A673 (cell line): ENCODE measurements around the gene TRIML1. TPM values are rescaled to one million over a fixed set of nuclear protein-coding genes. Genes with fewer than 3 reads are reported as not detected.

Experiments
- BruUV-seq: library from RNA; stranded (reverse); fragments of 400-500 nt; replicated peaks from 2 replicates; lab custom pipeline; 2021; lab: Mats Ljungman, UMichigan
- CTCF ChIA-PET: fragments of 300-600 bp; sonication (Branson Sonifier 250); formaldehyde crosslinking; loops from one replicate; lab custom pipeline; 2022; ENCODE audit warnings: antibody characterized with exemption; lab: Charles Lee
- POLR2A ChIA-PET: fragments of 300-600 bp; sonication (Branson Sonifier 250); formaldehyde crosslinking; loops from one replicate; lab custom pipeline; 2022; ENCODE audit warnings: antibody characterized with exemption; ENCODE audit not compliant: low non-redundant PET; lab: Charles Lee
- DNase-seq: peaks from one replicate; pipeline ENCODE4 v3.0.0-alpha.2; 2015; ENCODE audit warnings: low spot score
- H3K27ac ChIP-seq: fragments of 200-600 bp; sonication (generic); 2 replicates; pipeline ENCODE4 v1.5.1; 2016; ENCODE audit warnings: mixed run types, low read depth, mild to moderate bottlenecking, mixed read lengths, antibody characterized with exemption, low read length; ENCODE audit not compliant: poor library complexity, severe bottlenecking
- H3K27me3 ChIP-seq: fragments of 200-600 bp; sonication (generic); replicated peaks from 2 replicates; pipeline ENCODE4 v1.6.1; 2017; ENCODE audit warnings: mixed run types, low read depth, mild to moderate bottlenecking, mixed read lengths, antibody characterized with exemption, low read length; ENCODE audit not compliant: insufficient read depth, poor library complexity
- H3K36me3 ChIP-seq: fragments of 200-600 bp; sonication (generic); 2 replicates; pipeline ENCODE4 v1.6.1; 2016; ENCODE audit warnings: mixed run types, mild to moderate bottlenecking, mixed read lengths, antibody characterized with exemption, low read length; ENCODE audit not compliant: insufficient read depth, poor library complexity, severe bottlenecking
- H3K4me1 ChIP-seq: fragments of 200-600 bp; sonication (generic); 2 replicates; pipeline ENCODE4 v1.6.1; 2017; ENCODE audit warnings: mixed run types, mild to moderate bottlenecking, mixed read lengths, antibody characterized with exemption, low read length; ENCODE audit not compliant: insufficient read depth, poor library complexity, severe bottlenecking
- H3K4me3 ChIP-seq: fragments of 200-600 bp; sonication (generic); 2 replicates; pipeline ENCODE4 v1.5.1; 2016; ENCODE audit warnings: low read depth, mixed run types, mild to moderate bottlenecking, mixed read lengths, low read length; ENCODE audit not compliant: poor library complexity, severe bottlenecking
- H3K9me3 ChIP-seq: fragments of 200-600 bp; sonication (generic); 2 replicates; pipeline ENCODE4 v1.6.1; 2016; ENCODE audit warnings: mixed run types, low read depth, mild to moderate bottlenecking, mixed read lengths, antibody characterized with exemption, low read length; ENCODE audit not compliant: poor library complexity, severe bottlenecking
- EZH2 ChIP-seq: fragments of 200-600 bp; sonication (generic); IDR thresholded peaks from 2 replicates; pipeline ENCODE4 v1.6.1; 2017; ENCODE audit warnings: borderline replicate concordance, low read depth, mild to moderate bottlenecking, mixed read lengths, antibody characterized with exemption, low read length; ENCODE audit not compliant: poor library complexity, severe bottlenecking
- intact Hi-C: fragments of 100-400 bp; cut with micrococcal nuclease; formaldehyde crosslinking; loops from one replicate; pipeline ENCODE4 v1.10.0; 2022; ENCODE audit not compliant: unreplicated experiment
- total RNA-seq: library from RNA; stranded (reverse); gene quantifications from 2 replicates; pipeline ENCODE4 v1.2.3, GENCODE V29; 2021
- TF ChIP-seq, protein P1 (sequence below): fragments of 300-800, 200-600 bp; sonication (generic); conservative IDR thresholded peaks from 2 replicates; pipeline ENCODE4 v1.5.1; 2017; ENCODE audit warnings: low read depth, mild to moderate bottlenecking, antibody characterized with exemption, low read length, moderate library complexity, mixed read lengths

TRIML1 gene
- total RNA-seq, 1 experiment from 2014 or later: not detected

GRCh38 chr4:188110741-188111471 lies 28.3 kb upstream of the TRIML1 start:
- ChIA-PET CTCF (no interaction called here), POLR2A (no interaction called here)
- no peak for DNase-seq
- Histone ChIP-seq H3K36me3 (no peaks in the 10 kb centered on the region), H3K4me1 (no peaks in the 10 kb centered on the region), H3K4me3 (no peak overlapping the region), H3K9me3 (no peaks in the 10 kb centered on the region), H3K27me3 (no peaks in the 10 kb centered on the region), H3K27ac (no peak overlapping the region)
- no peak for TF ChIP-seq EZH2
- TF ChIP-seq, protein P1, sequence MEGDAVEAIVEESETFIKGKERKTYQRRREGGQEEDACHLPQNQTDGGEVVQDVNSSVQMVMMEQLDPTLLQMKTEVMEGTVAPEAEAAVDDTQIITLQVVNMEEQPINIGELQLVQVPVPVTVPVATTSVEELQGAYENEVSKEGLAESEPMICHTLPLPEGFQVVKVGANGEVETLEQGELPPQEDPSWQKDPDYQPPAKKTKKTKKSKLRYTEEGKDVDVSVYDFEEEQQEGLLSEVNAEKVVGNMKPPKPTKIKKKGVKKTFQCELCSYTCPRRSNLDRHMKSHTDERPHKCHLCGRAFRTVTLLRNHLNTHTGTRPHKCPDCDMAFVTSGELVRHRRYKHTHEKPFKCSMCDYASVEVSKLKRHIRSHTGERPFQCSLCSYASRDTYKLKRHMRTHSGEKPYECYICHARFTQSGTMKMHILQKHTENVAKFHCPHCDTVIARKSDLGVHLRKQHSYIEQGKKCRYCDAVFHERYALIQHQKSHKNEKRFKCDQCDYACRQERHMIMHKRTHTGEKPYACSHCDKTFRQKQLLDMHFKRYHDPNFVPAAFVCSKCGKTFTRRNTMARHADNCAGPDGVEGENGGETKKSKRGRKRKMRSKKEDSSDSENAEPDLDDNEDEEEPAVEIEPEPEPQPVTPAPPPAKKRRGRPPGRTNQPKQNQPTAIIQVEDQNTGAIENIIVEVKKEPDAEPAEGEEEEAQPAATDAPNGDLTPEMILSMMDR: no peak
- intact Hi-C loops: no loop called here
- BruUV-seq: no TSS peak

- Histone ChIP-seq H3K27me3 (no peaks in the 10 kb centered on the region), H3K9me3 (no peaks in the 10 kb centered on the region), H3K4me1 (no peaks in the 10 kb centered on the region), H3K4me3 (no peak overlapping the region), H3K27ac (no peak overlapping the region), H3K36me3 (no peaks in the 10 kb centered on the region)
- TF ChIP-seq EZH2: no peak
- TF ChIP-seq, protein P1: no peak
- POLR2A ChIA-PET: no interaction called here
- CTCF ChIA-PET: no interaction called here
- intact Hi-C loops: no loop called here
- BruUV-seq: no TSS peak
- no peak for DNase-seq
Measured at GRCh38 chr4:188111955-188112354, 27.3 kb upstream of the TRIML1 start.

GRCh38 chr4:188113156-188113555 lies 26.1 kb upstream of the TRIML1 start:
- H3K27me3 ChIP-seq: no peaks in the 10 kb centered on the region
- no TSS peak for BruUV-seq
- H3K27ac ChIP-seq: no peak overlapping the region
- TF ChIP-seq EZH2: no peak
- TF ChIP-seq, protein P1: no peak
- H3K4me3 ChIP-seq: no peak overlapping the region
- no peak for DNase-seq
- ChIA-PET CTCF (no interaction called here), POLR2A (no interaction called here)
- H3K9me3 ChIP-seq: no peaks in the 10 kb centered on the region
- no peaks in the 10 kb centered on the region for H3K4me1 ChIP-seq
- intact Hi-C loops: no loop called here
- H3K36me3 ChIP-seq: no peaks in the 10 kb centered on the region
